ENCODE data around the gene VN1R2.
"Not testable (repeated sequence)": the region's sequence is repeated elsewhere in the genome, so short reads cannot be mapped to it uniquely, and the experiment has no call there.

The VN1R2 gene

GRCh38 chr19:53257715-53258342 lies at the start of gene VN1R2:
Gene VN1R2 (plus strand): TSS chr19:53258292. CDS start chr19:53258376, 84 bp downstream.
- not testable (repeated sequence) for DNase-seq

- DNase-seq: not testable (repeated sequence)
Measured at GRCh38 chr19:53211554-53211953, 46.5 kb upstream of the VN1R2 start.

GRCh38 chr19:53212703-53213320 lies 45.3 kb upstream of the VN1R2 start:
- DNase-seq: no peak

- not testable (repeated sequence) for DNase-seq
Measured at GRCh38 chr19:53222716-53223115, 35.4 kb upstream of the VN1R2 start.

- DNase-seq: no peak
Measured at GRCh38 chr19:53224606-53225005, 33.5 kb upstream of the VN1R2 start.

- no peak for DNase-seq
Measured at GRCh38 chr19:53237114-53237777, 20.8 kb upstream of the VN1R2 start.

- DNase-seq: no peak
Measured at GRCh38 chr19:53246498-53246897, 11.6 kb upstream of the VN1R2 start.

- DNase-seq: no peak
Measured at GRCh38 chr19:53254411-53255341, 3.4 kb upstream of the VN1R2 start, which contains the start of gene ZNF677. Gene ZNF677 (minus strand): TSS chr19:53254873. CDS start chr19:53251550, 3,323 bp downstream.

- DNase-seq: not testable (repeated sequence)
Measured at GRCh38 chr19:53267623-53268022, 9.5 kb downstream of the VN1R2 start, which contains the start of gene VN1R4. Gene VN1R4 (minus strand): TSS chr19:53267723. CDS start chr19:53267665, 58 bp downstream.

GRCh38 chr19:53269861-53270260 lies 11.8 kb downstream of the VN1R2 start:
- not testable (repeated sequence) for DNase-seq

GRCh38 chr19:53272044-53272443 lies 14.0 kb downstream of the VN1R2 start:
- DNase-seq: no peak

- DNase-seq: no peak
Measured at GRCh38 chr19:53275480-53275879, 17.4 kb downstream of the VN1R2 start.

- not testable (repeated sequence) for DNase-seq
Measured at GRCh38 chr19:53281947-53282346, 23.9 kb downstream of the VN1R2 start.

- DNase-seq: no peak
Measured at GRCh38 chr19:53285087-53285486, 27.0 kb downstream of the VN1R2 start.

- DNase-seq: no peak
Measured at GRCh38 chr19:53290758-53291549, 32.9 kb downstream of the VN1R2 start.

GRCh38 chr19:53294786-53295441 lies 36.8 kb downstream of the VN1R2 start:
- DNase-seq: no peak

- DNase-seq: not testable (repeated sequence)
Measured at GRCh38 chr19:53301341-53301740, 43.2 kb downstream of the VN1R2 start.

GRCh38 chr19:53308339-53308811 lies 50.3 kb downstream of the VN1R2 start:
- no peak for DNase-seq
